Measurements from ENCODE around the gene ATE1.

DNA sequence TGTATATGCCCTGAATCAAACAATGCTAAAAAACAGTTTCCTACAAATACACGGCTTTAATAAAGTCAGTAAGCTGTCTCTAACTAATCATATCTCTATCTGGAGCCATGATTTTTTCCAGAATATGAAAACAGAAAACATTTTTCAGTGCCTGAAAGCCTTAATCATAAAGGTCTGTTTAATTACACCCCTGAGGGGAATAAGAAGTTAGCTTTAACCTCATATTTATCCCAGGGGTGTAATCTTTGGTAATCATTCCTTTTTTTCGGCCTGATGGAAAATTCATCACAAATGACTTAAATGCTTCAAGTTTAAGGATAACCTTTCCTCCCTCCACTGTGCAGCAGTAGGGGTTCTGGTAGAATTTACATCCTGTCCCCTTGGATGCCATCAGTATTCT is 124.2 kb downstream of the ATE1 start:
- TF ChIP-seq, protein P1, sequence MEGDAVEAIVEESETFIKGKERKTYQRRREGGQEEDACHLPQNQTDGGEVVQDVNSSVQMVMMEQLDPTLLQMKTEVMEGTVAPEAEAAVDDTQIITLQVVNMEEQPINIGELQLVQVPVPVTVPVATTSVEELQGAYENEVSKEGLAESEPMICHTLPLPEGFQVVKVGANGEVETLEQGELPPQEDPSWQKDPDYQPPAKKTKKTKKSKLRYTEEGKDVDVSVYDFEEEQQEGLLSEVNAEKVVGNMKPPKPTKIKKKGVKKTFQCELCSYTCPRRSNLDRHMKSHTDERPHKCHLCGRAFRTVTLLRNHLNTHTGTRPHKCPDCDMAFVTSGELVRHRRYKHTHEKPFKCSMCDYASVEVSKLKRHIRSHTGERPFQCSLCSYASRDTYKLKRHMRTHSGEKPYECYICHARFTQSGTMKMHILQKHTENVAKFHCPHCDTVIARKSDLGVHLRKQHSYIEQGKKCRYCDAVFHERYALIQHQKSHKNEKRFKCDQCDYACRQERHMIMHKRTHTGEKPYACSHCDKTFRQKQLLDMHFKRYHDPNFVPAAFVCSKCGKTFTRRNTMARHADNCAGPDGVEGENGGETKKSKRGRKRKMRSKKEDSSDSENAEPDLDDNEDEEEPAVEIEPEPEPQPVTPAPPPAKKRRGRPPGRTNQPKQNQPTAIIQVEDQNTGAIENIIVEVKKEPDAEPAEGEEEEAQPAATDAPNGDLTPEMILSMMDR (conservative IDR thresholded peaks at IDR 0.05; ENCODE audit: low read depth, low read length), result no peak
- no peak for TF ChIP-seq RAD21 (IDR thresholded peaks at IDR 0.05; ENCODE audit: low read length)
- TF ChIP-seq SMC3 (IDR thresholded peaks at IDR 0.05; ENCODE audit: low read depth, low read length), result no peak
- no peak for TF ChIP-seq USF2 (IDR thresholded peaks at IDR 0.05; ENCODE audit: low read depth, low read length)
- TF ChIP-seq POLR2A (IDR thresholded peaks at IDR 0.05; ENCODE audit: low read depth, low read length), result no peak
- TF ChIP-seq MAZ (IDR thresholded peaks at IDR 0.05; ENCODE audit: borderline replicate concordance, low read depth, low read length), result no peak
- no peak for TF ChIP-seq FOS (IDR thresholded peaks at IDR 0.05; ENCODE audit: low read depth, low read length)
- TF ChIP-seq CEBPB (IDR thresholded peaks at IDR 0.05; ENCODE audit: low read depth, low read length), result no peak
- TF ChIP-seq BHLHE40 (IDR thresholded peaks at IDR 0.05; ENCODE audit: low read depth, low read length), result no peak
- no peak for TF ChIP-seq NFE2L2 (IDR thresholded peaks at IDR 0.05; ENCODE audit: low read depth, low read length)
- no peak for TF ChIP-seq CHD1 (IDR thresholded peaks at IDR 0.05; ENCODE audit: low read depth, low read length)
- TF ChIP-seq MXI1 (IDR thresholded peaks at IDR 0.05; ENCODE audit: borderline replicate concordance, low read depth, low read length), result no peak
- no peak for TF ChIP-seq MAFK (IDR thresholded peaks at IDR 0.05; ENCODE audit: low read depth, low read length)
- no peak for TF ChIP-seq RCOR1 (IDR thresholded peaks at IDR 0.05; ENCODE audit: insufficient replicate concordance, low read length)
